GM12878 (cell line): Measurements from ENCODE around the gene CEP63. TPM values are rescaled to one million over a fixed set of nuclear protein-coding genes. Genes with fewer than 3 reads are reported as not detected.

ENCODE experiments used
- ATAC-seq: fragments of 200-7000 bp; cut with Tn5 transposase; 3 replicates; pipeline ENCODE4 v1.9.1; 2020; ENCODE audit warnings: mild to moderate bottlenecking, moderate library complexity
- BruUV-seq: library from RNA; stranded (reverse); fragments of 400-500 nt; replicated peaks from 2 replicates; lab custom pipeline; 2021; lab: Mats Ljungman, UMichigan
- CTCF ChIA-PET: fragments of 300-600 bp; sonication (Branson Sonifier 250); formaldehyde crosslinking; extraction: SDS; loops from one replicate; lab custom pipeline; 2021; ENCODE audit warnings: inconsistent platforms; lab: Yijun Ruan, JAX
- POLR2A ChIA-PET: fragments of 350-600 bp; formaldehyde crosslinking; extraction: SDS; loops from one replicate; lab custom pipeline; 2021; ENCODE audit warnings: inconsistent platforms; lab: Charles Lee
- RAD21 ChIA-PET: fragments of 300-600 bp; sonication (Branson Sonifier 250); formaldehyde crosslinking; loops from one replicate; lab custom pipeline; 2023; ENCODE audit warnings: antibody characterized with exemption; ENCODE audit not compliant: unreplicated experiment; lab: Charles Lee
- SMC1A ChIA-PET: fragments of 300-600 bp; sonication (Branson Sonifier 250); formaldehyde crosslinking; loops from one replicate; lab custom pipeline; 2023; ENCODE audit not compliant: unreplicated experiment, uncharacterized antibody; lab: Charles Lee
- DNase-seq: peaks from one replicate; pipeline ENCODE4 v3.0.0-alpha.2; 2011; ENCODE audit warnings: low read depth, low spot score
- FAIRE-seq: peaks from 3 replicates; lab custom pipeline; 2011; peaks lifted over from hg19 to GRCh38; lab: Jason Lieb, UNC
- H2AFZ ChIP-seq: 2 replicates; pipeline ENCODE4 v1.6.0; 2011; ENCODE audit warnings: low read depth, low read length, control low read depth; ENCODE audit not compliant: control insufficient read depth
- H3K27ac ChIP-seq: 2 replicates; pipeline ENCODE4 v1.5.1; 2011; ENCODE audit warnings: control low read depth; ENCODE audit not compliant: control insufficient read depth, insufficient read depth
- H3K27me3 ChIP-seq, 2 experiments: replicated peaks in 1 of 2; 2 replicates each; pipeline versions ENCODE4 v1.6.0 to v1.6.1; 2011; ENCODE audit warnings: low read length in 1 of 2; ENCODE audit not compliant: control insufficient read depth in 2 of 2, insufficient read depth in 2 of 2
- H3K36me3 ChIP-seq, 2 experiments: 2 replicates each; pipeline ENCODE4 v1.5.1; 2011; ENCODE audit warnings: low read length in 1 of 2; ENCODE audit not compliant: control insufficient read depth in 2 of 2, insufficient read depth in 2 of 2
- H3K4me1 ChIP-seq: 2 replicates; pipeline ENCODE4 v1.6.1; 2011; ENCODE audit warnings: mild to moderate bottlenecking, low read length, moderate library complexity, mixed read lengths; ENCODE audit not compliant: control insufficient read depth, insufficient read depth
- H3K4me2 ChIP-seq: 2 replicates; pipeline ENCODE4 v1.6.0; 2011; ENCODE audit warnings: control low read depth; ENCODE audit not compliant: control insufficient read depth, insufficient read depth
- H3K4me3 ChIP-seq: fragments of 200-600 bp; sonication (generic); 2 replicates; pipeline ENCODE4 v1.5.1; 2016
- H3K79me2 ChIP-seq: 2 replicates; pipeline ENCODE4 v1.6.0; 2011; ENCODE audit warnings: low read length; ENCODE audit not compliant: control insufficient read depth, insufficient read depth
- H3K9ac ChIP-seq: 2 replicates; pipeline ENCODE4 v1.8.0; 2011; ENCODE audit warnings: low read length, control low read depth, mixed read lengths; ENCODE audit not compliant: control insufficient read depth, insufficient read depth
- H3K9me3 ChIP-seq: replicated peaks from 3 replicates; pipeline ENCODE4 v1.5.1; 2011; ENCODE audit warnings: mild to moderate bottlenecking, low read length; ENCODE audit not compliant: control insufficient read depth, insufficient read depth
- H4K20me1 ChIP-seq: 2 replicates; pipeline ENCODE4 v1.6.0; 2011; ENCODE audit not compliant: control insufficient read depth, insufficient read depth
- ATF7 ChIP-seq: fragments of 450-650 bp; IDR thresholded peaks from 2 replicates; pipeline ENCODE4 v1.6.1; 2016; ENCODE audit warnings: low read depth, mild to moderate bottlenecking
- BACH1 ChIP-seq: fragments of 450-650 bp; IDR thresholded peaks from 2 replicates; pipeline ENCODE4 v1.6.1; 2017; ENCODE audit warnings: mild to moderate bottlenecking, borderline replicate concordance
- BHLHE40 ChIP-seq, 2 experiments: fragments of 450-650 bp in 1 of 2; IDR thresholded peaks; 2 replicates each; pipeline ENCODE4 v1.6.1; 2011 to 2017; ENCODE audit warnings: low read depth in 2 of 2, borderline replicate concordance in 1 of 2, improper control_type of control experiment in 1 of 2, low read length in 1 of 2, mild to moderate bottlenecking in 1 of 2
- BMI1 ChIP-seq: fragments of 450-650 bp; IDR thresholded peaks from 2 replicates; pipeline ENCODE4 v1.6.1; 2016; ENCODE audit warnings: mild to moderate bottlenecking, moderate library complexity, borderline replicate concordance
- CBX3 ChIP-seq: fragments of 200-600 bp; sonication (generic); IDR thresholded peaks from 2 replicates; pipeline ENCODE4 v1.6.1; 2016; ENCODE audit warnings: low read depth, borderline replicate concordance
- CEBPB ChIP-seq, 2 experiments: fragments of 150-350 bp in 1 of 2; IDR thresholded peaks; 2 replicates each; pipeline ENCODE4 v1.6.1; 2012 to 2014; ENCODE audit warnings: low read depth in 2 of 2, low read length in 2 of 2, borderline replicate concordance in 1 of 2, inconsistent platforms in 1 of 2
- CREB1 ChIP-seq: IDR thresholded peaks from 2 replicates; pipeline ENCODE4 v1.6.1; 2012; ENCODE audit warnings: low read depth, mild to moderate bottlenecking, inconsistent platforms
- EP300 ChIP-seq, 2 experiments: fragments of 150-350 bp in 1 of 2; IDR thresholded peaks; 2 replicates each; pipeline ENCODE4 v1.6.1; 2011 to 2012; ENCODE audit warnings: low read depth in 2 of 2, low read length in 2 of 2, borderline replicate concordance in 1 of 2, improper control_type of control experiment in 1 of 2, inconsistent platforms in 1 of 2; ENCODE audit not compliant: control insufficient read depth in 1 of 2
- EZH2 ChIP-seq: IDR thresholded peaks from 2 replicates; pipeline ENCODE4 v1.6.1; 2012; ENCODE audit warnings: low read depth, mild to moderate bottlenecking, control low read depth, inconsistent platforms, low read length, borderline replicate concordance; ENCODE audit not compliant: control insufficient read depth
- FOXK2 ChIP-seq: fragments of 450-650 bp; IDR thresholded peaks from 2 replicates; pipeline ENCODE4 v1.6.1; 2017; ENCODE audit warnings: mild to moderate bottlenecking, moderate library complexity
- KDM1A ChIP-seq: fragments of 200-600 bp; sonication (generic); IDR thresholded peaks from 2 replicates; pipeline ENCODE4 v1.6.1; 2016; ENCODE audit warnings: borderline replicate concordance
- MTA3 ChIP-seq: IDR thresholded peaks from 2 replicates; pipeline ENCODE4 v1.6.1; 2012; ENCODE audit warnings: low read length, inconsistent platforms, borderline replicate concordance
- NFXL1 ChIP-seq: fragments of 450-650 bp; IDR thresholded peaks from 2 replicates; pipeline ENCODE4 v1.6.1; 2017; ENCODE audit warnings: antibody characterized with exemption, mild to moderate bottlenecking, borderline replicate concordance
- NR2C2 ChIP-seq: IDR thresholded peaks from 2 replicates; pipeline ENCODE4 v1.6.1; 2011; ENCODE audit warnings: borderline replicate concordance, low read depth; ENCODE audit not compliant: control insufficient read depth, insufficient read length
- PKNOX1 ChIP-seq: fragments of 450-650 bp; IDR thresholded peaks from 2 replicates; pipeline ENCODE4 v1.6.1; 2016; ENCODE audit warnings: mild to moderate bottlenecking
- RAD51 ChIP-seq: fragments of 450-650 bp; IDR thresholded peaks from 2 replicates; pipeline ENCODE4 v1.6.1; 2016; ENCODE audit warnings: moderate library complexity, mild to moderate bottlenecking, inconsistent platforms
- RUNX3 ChIP-seq: IDR thresholded peaks from 2 replicates; pipeline ENCODE4 v1.6.1; 2012; ENCODE audit warnings: low read length, inconsistent platforms
- SREBF1 ChIP-seq: IDR thresholded peaks from 2 replicates; pipeline ENCODE4 v1.6.1; 2012; ENCODE audit warnings: mild to moderate bottlenecking, low read length
- ZBED1 ChIP-seq: IDR thresholded peaks from 2 replicates; pipeline ENCODE4 v1.6.1; 2016; ENCODE audit warnings: borderline replicate concordance
- ZZZ3 ChIP-seq: IDR thresholded peaks from 2 replicates; pipeline ENCODE4 v1.6.1; 2011; ENCODE audit warnings: low read depth; ENCODE audit not compliant: control insufficient read depth, insufficient read length
- WGBS: methylation state at CpG from one replicate; pipeline ENCODE4 v1.1.6; 2016; ENCODE audit warnings: low lambda C conversion rate; ENCODE audit not compliant: insufficient replicate concordance, insufficient coverage; ENCODE audit errors: missing lambda C conversion rate; 5-methylcytosine and 5-hydroxymethylcytosine counted together
- in situ Hi-C: fragments of 300-500 bp; cut with MboI; formaldehyde crosslinking; loops from 9 replicates; pipeline ENCODE4 v1.14.3; 2018; ENCODE audit warnings: mixed read lengths
- intact Hi-C: fragments of 100-400 bp; cut with micrococcal nuclease; formaldehyde crosslinking; loops from one replicate; pipeline ENCODE4 v1.14.2; 2022; ENCODE audit not compliant: unreplicated experiment
- polyA plus RNA-seq, 11 experiments: library from polyadenylated mRNA; depleted of rRNA in 4 of 11; unstranded in 6 of 11; stranded (reverse) in 5 of 11; fragments of >200 nt; fragmentation: Nextera tagmentation in 4 of 11; fragmentation: Illumina TruSeq in 1 of 11; extraction: Ambion mirVana in 4 of 11; extraction: Trizol in 1 of 11; gene quantifications; 1 replicate in 1 of 11; 2 replicates in 10 of 11; pipeline versions ENCODE4 v1.2.1 to v1.2.3, GENCODE V29; 2011 to 2016; ENCODE audit warnings: inconsistent platforms in 2 of 11, missing spikeins in 2 of 11, low read depth in 1 of 11
- total RNA-seq, 4 experiments: library from RNA; depleted of rRNA in 3 of 4; stranded (reverse); fragments of >200 nt in 3 of 4; fragmentation: Illumina TruSeq in 1 of 4; extraction: Trizol in 1 of 4; gene quantifications; 2 replicates each; pipeline versions ENCODE4 v1.2.1 to v1.2.3, GENCODE V29; 2013 to 2021

The CEP63 gene
- total and polyA plus RNA-seq, 10 of the 15 experiments (the other 5 are each of a cell fraction or from before 2014, with no cell fraction given), result 14.0 to 36.9 (median 26.8) TPM

- TF ChIP-seq CEBPB (IDR thresholded peaks at IDR 0.05; ENCODE audit: borderline replicate concordance in 1 of 2, low read depth in 2 of 2, low read length in 2 of 2), result no peak
- no peak for TF ChIP-seq NR2C2
- TF ChIP-seq FOXK2, result no peak
- TF ChIP-seq EP300 (IDR thresholded peaks at IDR 0.05; ENCODE audit: borderline replicate concordance in 1 of 2, control insufficient read depth in 1 of 2, low read depth in 2 of 2, low read length in 2 of 2), result no peak
- no peak for TF ChIP-seq NFXL1
- TF ChIP-seq CBX3, result no peak
Measured at GRCh38 chr3:134617608-134618477, 132.0 kb downstream of the CEP63 start (continued).

GRCh38 chr3:134618478-134619300 lies 132.8 kb downstream of the CEP63 start:
- H3K36me3 ChIP-seq, result no peaks in the 10 kb centered on the region
- H3K4me3 ChIP-seq, result no peak overlapping the region
- H3K4me2 ChIP-seq, result no peak overlapping the region
- H3K9ac ChIP-seq, result no peak overlapping the region
- WGBS, result 73% methylated on average over 12 of the region's 13 CpGs
- H3K27me3 ChIP-seq, result no peaks in the 10 kb centered on the region; a peak in 2 of 4 replicates
- no peak for FAIRE-seq
- SMC1A ChIA-PET, result no interaction called here
- H3K79me2 ChIP-seq, result no peaks in the 10 kb centered on the region
- intact Hi-C loops, result no loop called here
- H2AFZ ChIP-seq, result no peak overlapping the region
- in situ Hi-C loops, result no loop called here
- H4K20me1 ChIP-seq, result no peaks in the 10 kb centered on the region
- DNase-seq, result no peak
- POLR2A ChIA-PET, result no interaction called here
- RAD21 ChIA-PET, result no interaction called here
- no peaks in the 10 kb centered on the region for H3K4me1 ChIP-seq
- no peaks in the 10 kb centered on the region for H3K9me3 ChIP-seq
- CTCF ChIA-PET, result interaction anchor here (0.8 to 1.7 kb wide), 2 partner anchors 18 to 52 kb away, joined by 3 to 4 read pairs; no protein-coding TSS in a partner anchor
- H3K27ac ChIP-seq, result no peak overlapping the region
- no peak for ATAC-seq
- no TSS peak for BruUV-seq
- no peak for TF ChIP-seq RUNX3
- TF ChIP-seq NR2C2, result no peak
- no peak for TF ChIP-seq PKNOX1
- no peak for TF ChIP-seq RAD51
- TF ChIP-seq BMI1, result no peak
- TF ChIP-seq SREBF1, result no peak
- TF ChIP-seq MTA3, result no peak
- no peak for TF ChIP-seq ZBED1
- no peak for TF ChIP-seq BACH1
- TF ChIP-seq KDM1A, result no peak
- no peak for TF ChIP-seq ZZZ3
- no peak for TF ChIP-seq EZH2
- TF ChIP-seq ATF7, result no peak
- no peak for TF ChIP-seq CREB1
- no peak for TF ChIP-seq BHLHE40 (IDR thresholded peaks at IDR 0.05; ENCODE audit: borderline replicate concordance in 1 of 2, low read depth in 2 of 2, low read length in 1 of 2)
